Neural cell (in vitro differentiated cells): ENCODE data around the gene CD8A. TPM values are rescaled to one million over a fixed set of nuclear protein-coding genes. Genes with fewer than 3 reads are reported as not detected.

Source experiments
- H2AFZ ChIP-seq: fragments of 200-600, 300-800 bp; sonication (generic), shearing (Covaris generic); 2 replicates; pipeline ENCODE4 v1.6.0; 2014; ENCODE audit warnings: low read depth, mild to moderate bottlenecking, antibody characterized with exemption, low read length, moderate library complexity
- H3F3A ChIP-seq: fragments of 200-600 bp; shearing (Covaris generic); 2 replicates; pipeline ENCODE4 v1.6.1; 2016; ENCODE audit warnings: mild to moderate bottlenecking, moderate library complexity, mixed read lengths, antibody characterized with exemption, low read length; ENCODE audit not compliant: insufficient read depth, poor library complexity, severe bottlenecking
- H3K27ac ChIP-seq: fragments of 200-600, 300-800 bp; sonication (generic), shearing (Covaris generic); 2 replicates; pipeline ENCODE4 v1.5.1; 2014; ENCODE audit warnings: mild to moderate bottlenecking, low read length, moderate library complexity
- H3K27me3 ChIP-seq: fragments of 300-800, 200-600 bp; sonication (generic), shearing (Covaris generic); 2 replicates; pipeline ENCODE4 v1.6.0; 2014; ENCODE audit warnings: mild to moderate bottlenecking, low read depth, low read length, moderate library complexity; ENCODE audit not compliant: insufficient read depth
- H3K36me3 ChIP-seq: fragments of 300-800, 200-600 bp; sonication (generic), shearing (Covaris generic); 2 replicates; pipeline ENCODE4 v1.5.1; 2014; ENCODE audit warnings: mild to moderate bottlenecking, antibody characterized with exemption, low read length, moderate library complexity; ENCODE audit not compliant: insufficient read depth
- H3K4me2 ChIP-seq: fragments of 300-800, 200-600 bp; sonication (generic), shearing (Covaris generic); 2 replicates; pipeline ENCODE4 v1.6.0; 2014; ENCODE audit warnings: mild to moderate bottlenecking, low read length
- H3K4me3 ChIP-seq: fragments of 300-800, 200-600 bp; sonication (generic), shearing (Covaris generic); 2 replicates; pipeline ENCODE4 v1.5.1; 2014; ENCODE audit warnings: mild to moderate bottlenecking, low read length, moderate library complexity
- H3K79me2 ChIP-seq: fragments of 200-600 bp; shearing (Covaris generic); replicated peaks from 2 replicates; pipeline ENCODE4 v1.6.0; 2014; ENCODE audit warnings: mild to moderate bottlenecking, low read length, moderate library complexity; ENCODE audit not compliant: insufficient read depth
- H3K9ac ChIP-seq: fragments of 300-800, 200-600 bp; sonication (generic), shearing (Covaris generic); 2 replicates; pipeline ENCODE4 v1.6.1; 2016; ENCODE audit warnings: mild to moderate bottlenecking, low read length, mixed read lengths
- H3K9me2 ChIP-seq: fragments of 200-600 bp; shearing (Covaris generic); 2 replicates; pipeline ENCODE4 v1.6.1; 2016; ENCODE audit warnings: mild to moderate bottlenecking, low read length, mixed read lengths; ENCODE audit not compliant: insufficient read depth
- H3K9me3 ChIP-seq: fragments of 200-600, 300-800 bp; sonication (generic), shearing (Covaris generic); 2 replicates; pipeline ENCODE4 v1.6.1; 2016; ENCODE audit warnings: mild to moderate bottlenecking, mixed run types, low read length, moderate library complexity, mixed read lengths
- H4K20me1 ChIP-seq: fragments of 200-600 bp; shearing (Covaris generic); 2 replicates; pipeline ENCODE4 v1.6.1; 2016; ENCODE audit warnings: mild to moderate bottlenecking, mixed run types; ENCODE audit not compliant: insufficient read depth
- CTCF ChIP-seq: fragments of 450-650 bp; IDR thresholded peaks from 2 replicates; pipeline ENCODE4 v1.5.1; 2014; ENCODE audit warnings: antibody characterized with exemption, mild to moderate bottlenecking, moderate library complexity; ENCODE audit not compliant: poor library complexity, severe bottlenecking
- EP300 ChIP-seq: fragments of 450-650 bp; conservative IDR thresholded peaks from 2 replicates; pipeline ENCODE4 v1.6.1; 2014; ENCODE audit warnings: antibody characterized with exemption, mild to moderate bottlenecking, moderate library complexity; ENCODE audit not compliant: poor library complexity, severe bottlenecking
- EZH2 ChIP-seq: fragments of 200-600, 300-800 bp; shearing (Covaris generic), sonication (generic); IDR thresholded peaks from 2 replicates; pipeline ENCODE4 v1.6.1; 2014; ENCODE audit warnings: antibody characterized with exemption, low read length, borderline replicate concordance, mild to moderate bottlenecking; ENCODE audit not compliant: insufficient read depth, poor library complexity, severe bottlenecking
- MXI1 ChIP-seq: fragments of 450-650 bp; conservative IDR thresholded peaks from 2 replicates; pipeline ENCODE4 v1.6.1; 2014; ENCODE audit warnings: antibody characterized with exemption, mild to moderate bottlenecking; ENCODE audit not compliant: poor library complexity, severe bottlenecking
- POLR2AphosphoS5 ChIP-seq: IDR thresholded peaks from 2 replicates; pipeline ENCODE4 v1.6.1; 2012
- RAD21 ChIP-seq: fragments of 450-650 bp; conservative IDR thresholded peaks from 2 replicates; pipeline ENCODE4 v1.6.1; 2014; ENCODE audit warnings: antibody characterized with exemption, mild to moderate bottlenecking, moderate library complexity
- REST ChIP-seq: IDR thresholded peaks from 2 replicates; pipeline ENCODE4 v1.6.1; 2012; ENCODE audit warnings: borderline replicate concordance
- SMC3 ChIP-seq: fragments of 450-650 bp; conservative IDR thresholded peaks from 2 replicates; pipeline ENCODE4 v1.6.1; 2014; ENCODE audit warnings: antibody characterized with exemption, mild to moderate bottlenecking, moderate library complexity; ENCODE audit not compliant: poor library complexity
- TAF1 ChIP-seq: IDR thresholded peaks from 2 replicates; pipeline ENCODE4 v1.6.1; 2012; ENCODE audit warnings: low read depth
- polyA plus RNA-seq: library from polyadenylated mRNA; depleted of rRNA; stranded (reverse); fragments of >200 nt; gene quantifications from 2 replicates; pipeline ENCODE4 v1.2.3, GENCODE V29; 2014

Gene CD8A
- polyA plus RNA-seq, 1 donor from 2014 or later: 2.2 TPM

GRCh38 chr2:86791573-86791972 lies 860 bp upstream of the CD8A start:
- peaks cover 4% of the 10 kb centered on the region for H3K9me3 ChIP-seq
- H3K9me2 ChIP-seq: no peaks in the 10 kb centered on the region
- peaks cover 58% of the 10 kb centered on the region for H3K27me3 ChIP-seq
- H3K36me3 ChIP-seq: no peaks in the 10 kb centered on the region
- H3K79me2 ChIP-seq: no peaks in the 10 kb centered on the region
- TF ChIP-seq TAF1: no peak
- TF ChIP-seq EP300: no peak
- TF ChIP-seq RAD21: no peak
- no peak for TF ChIP-seq REST
- TF ChIP-seq CTCF: no peak
- TF ChIP-seq EZH2: no peak
- no peak for TF ChIP-seq MXI1
- no peak for TF ChIP-seq POLR2AphosphoS5
- TF ChIP-seq SMC3: no peak
- no peak overlapping the region for H3K27ac ChIP-seq
- no peak overlapping the region for H2AFZ ChIP-seq
- peak overlapping the region; percentile 2 for H3K4me3 ChIP-seq
- H3K4me2 ChIP-seq: no peak overlapping the region
- no peak overlapping the region for H3K9ac ChIP-seq
- no peaks in the 10 kb centered on the region for H4K20me1 ChIP-seq
- no peaks in the 10 kb centered on the region for H3F3A ChIP-seq

GRCh38 chr2:86790134-86790675 lies 508 bp downstream of the CD8A start:
- Histone ChIP-seq H3K79me2 (no peaks in the 10 kb centered on the region), H3K9me2 (no peaks in the 10 kb centered on the region), H3K27me3 (peaks cover 58% of the 10 kb centered on the region), H3F3A (no peaks in the 10 kb centered on the region), H3K9me3 (no peaks in the 10 kb centered on the region), H2AFZ (no peak overlapping the region), H4K20me1 (no peaks in the 10 kb centered on the region), H3K9ac (no peak overlapping the region), H3K27ac (no peak overlapping the region), H3K4me3 (peak overlapping the region; percentile 23), H3K4me2 (no peak overlapping the region), H3K36me3 (no peaks in the 10 kb centered on the region)
- TF ChIP-seq EP300: no peak
- TF ChIP-seq RAD21: no peak
- TF ChIP-seq SMC3: no peak
- TF ChIP-seq EZH2: no peak
